Neuronal stem cell (in vitro differentiated cells): ENCODE data around the gene CDC14B.

Experiments
- DNase-seq: peaks from one replicate; pipeline ENCODE4 v3.0.0-alpha.2; 2013; ENCODE audit warnings: low spot score
- H2AFZ ChIP-seq: one replicate; pipeline ENCODE4 v1.6.1; 2013; ENCODE audit warnings: mild to moderate bottlenecking, low read length, inconsistent platforms
- H2AK5ac ChIP-seq: 2 replicates; pipeline ENCODE4 v1.6.1; 2013; ENCODE audit warnings: low read depth, mild to moderate bottlenecking, inconsistent platforms, low read length, moderate library complexity, mixed read lengths
- H2BK120ac ChIP-seq: 2 replicates; pipeline ENCODE4 v1.6.1; 2013; ENCODE audit warnings: low read depth, mild to moderate bottlenecking, inconsistent platforms, low read length, moderate library complexity, mixed read lengths
- H2BK12ac ChIP-seq: one replicate; pipeline ENCODE4 v1.6.1; 2013; ENCODE audit warnings: low read length, inconsistent platforms
- H2BK15ac ChIP-seq: 2 replicates; pipeline ENCODE4 v1.6.1; 2013; ENCODE audit warnings: mild to moderate bottlenecking, low read length, inconsistent platforms, mixed read lengths
- H2BK5ac ChIP-seq: one replicate; pipeline ENCODE4 v1.6.1; 2013; ENCODE audit warnings: inconsistent platforms, mild to moderate bottlenecking, low read length, moderate library complexity
- H3K14ac ChIP-seq: one replicate; pipeline ENCODE4 v1.6.1; 2013; ENCODE audit warnings: low read length, inconsistent platforms
- H3K18ac ChIP-seq: 2 replicates; pipeline ENCODE4 v1.6.1; 2013; ENCODE audit warnings: low read length, inconsistent platforms
- H3K23ac ChIP-seq: 2 replicates; pipeline ENCODE4 v1.6.1; 2013; ENCODE audit warnings: low read depth, mild to moderate bottlenecking, mixed read lengths, low read length, inconsistent platforms; ENCODE audit not compliant: poor library complexity
- H3K27ac ChIP-seq: replicated peaks from 3 replicates; pipeline ENCODE4 v1.5.1; 2013; ENCODE audit warnings: low read length, inconsistent platforms
- H3K27me3 ChIP-seq, 3 experiments: 2 replicates each; pipeline ENCODE4 v1.6.1; 2013; ENCODE audit warnings: low read length in 3 of 3, mild to moderate bottlenecking in 2 of 3, inconsistent platforms in 1 of 3, low read depth in 1 of 3, mixed read lengths in 1 of 3, moderate library complexity in 1 of 3; ENCODE audit not compliant: control insufficient read depth in 3 of 3, insufficient read depth in 3 of 3
- H3K36me3 ChIP-seq, 2 donors: replicated peaks in 1 of 2; 2 replicates each; pipeline ENCODE4 v1.6.1; 2013; ENCODE audit warnings: low read length in 2 of 2; ENCODE audit not compliant: control insufficient read depth in 2 of 2, insufficient read depth in 2 of 2
- H3K4ac ChIP-seq: 2 replicates; pipeline ENCODE4 v1.6.1; 2013; ENCODE audit warnings: inconsistent platforms, mild to moderate bottlenecking, low read length, moderate library complexity
- H3K4me1 ChIP-seq, 2 donors: 1 replicate in 1 of 2; 2 replicates in 1 of 2; pipeline ENCODE4 v1.6.1; 2013; ENCODE audit warnings: low read length in 2 of 2, low read depth in 1 of 2; ENCODE audit not compliant: control insufficient read depth in 2 of 2, insufficient read depth in 1 of 2
- H3K4me2 ChIP-seq: one replicate; pipeline ENCODE4 v1.6.1; 2013; ENCODE audit warnings: mild to moderate bottlenecking, low read length, inconsistent platforms; ENCODE audit not compliant: insufficient read depth, poor library complexity, severe bottlenecking
- H3K4me3 ChIP-seq, 2 donors: 2 replicates each; pipeline ENCODE4 v1.5.1; 2013; ENCODE audit warnings: low read length in 2 of 2, mild to moderate bottlenecking in 2 of 2, inconsistent platforms in 1 of 2, moderate library complexity in 1 of 2
- H3K79me1 ChIP-seq: one replicate; pipeline ENCODE4 v1.6.1; 2013; ENCODE audit warnings: low read depth, mild to moderate bottlenecking, inconsistent platforms, low read length, moderate library complexity
- H3K9ac ChIP-seq: one replicate; pipeline ENCODE4 v1.6.1; 2013; ENCODE audit warnings: mild to moderate bottlenecking, low read depth, low read length, inconsistent platforms; ENCODE audit not compliant: poor library complexity
- H3K9me3 ChIP-seq, 2 donors: replicated peaks in 1 of 2; 2 replicates each; pipeline versions ENCODE3 to v1.6.1; 2013; ENCODE audit warnings: low read length in 2 of 2, mild to moderate bottlenecking in 2 of 2, inconsistent platforms in 1 of 2, low read depth in 1 of 2, mixed read lengths in 1 of 2, moderate library complexity in 1 of 2; ENCODE audit not compliant: control insufficient read depth in 2 of 2, insufficient read depth in 1 of 2
- H4K8ac ChIP-seq: one replicate; pipeline ENCODE4 v1.6.1; 2013; ENCODE audit warnings: low read depth, mild to moderate bottlenecking, inconsistent platforms, low read length, moderate library complexity
- H4K91ac ChIP-seq: one replicate; pipeline ENCODE4 v1.6.1; 2013; ENCODE audit warnings: low read length, low read depth, mild to moderate bottlenecking, inconsistent platforms; ENCODE audit not compliant: poor library complexity
- WGBS, 2 donors: extraction: QIAGEN DNeasy Blood & Tissue Kit; methylation state at CpG; one replicate each; pipeline ENCODE4 v1.1.7; 2013; ENCODE audit warnings: missing lambda C conversion rate in 2 of 2, mixed read lengths in 1 of 2; ENCODE audit not compliant: insufficient read length in 2 of 2, insufficient replicate concordance in 1 of 2; ENCODE audit errors: extremely low coverage in 2 of 2; 5-methylcytosine and 5-hydroxymethylcytosine counted together

The CDC14B gene

DNA sequence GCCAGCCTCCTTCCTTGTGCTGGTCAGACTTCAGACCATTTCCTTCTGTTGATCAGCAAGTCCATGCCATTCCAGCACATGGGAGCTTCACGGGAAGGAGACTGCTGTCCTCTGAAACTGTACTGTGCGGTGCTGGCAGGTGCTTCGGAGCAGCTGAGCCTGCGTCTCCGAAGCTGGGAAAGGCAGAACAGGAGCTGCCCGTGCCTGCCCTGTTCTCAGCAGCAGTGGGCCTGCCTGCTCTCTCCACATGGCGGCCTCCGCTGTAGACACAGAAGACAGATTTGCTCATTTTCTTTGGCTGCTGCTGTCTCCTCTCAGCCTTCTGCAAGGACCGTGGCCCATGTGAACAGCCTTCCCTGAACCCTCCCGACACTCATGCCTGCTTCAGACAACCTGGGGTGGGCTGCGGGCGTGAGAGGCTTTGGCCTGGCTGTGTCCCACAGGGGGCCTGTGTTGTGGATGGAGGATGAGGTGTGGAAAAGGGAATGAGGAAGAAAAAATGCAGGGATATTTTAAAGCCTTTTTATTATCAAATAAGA, 126.6 kb downstream of the CDC14B start:
- Histone ChIP-seq H3K9me3 (peaks cover 0 to 1% of the 10 kb centered on the region in 2 donors), H3K27me3 (no peaks in the 10 kb centered on the region), H4K8ac (no peak overlapping the region), H4K91ac (no peak overlapping the region), H3K36me3 (peaks cover 25 to 60% of the 10 kb centered on the region in 2 donors), H2BK5ac (no peak overlapping the region), H2BK15ac (no peak overlapping the region), H3K14ac (peak overlapping the region; percentile 41), H2BK120ac (no peak overlapping the region), H2AK5ac (no peak overlapping the region), H3K79me1 (no peaks in the 10 kb centered on the region), H3K23ac (peak overlapping the region; percentile 68), H3K4ac (no peak overlapping the region), H2BK12ac (no peak overlapping the region), H3K4me3 (no peak overlapping the region), H3K9ac (peak overlapping the region; percentile 70), H2AFZ (no peak overlapping the region), H3K18ac (peak overlapping the region; percentile 8), H3K4me2 (no peak overlapping the region), H3K27ac (no peak overlapping the region), H3K4me1 (peaks cover 0 to 6% of the 10 kb centered on the region in 2 donors)
- WGBS, 2 donors, result no CpG with 5 or more reads among the region's 12 CpGs
- DNase-seq, result no peak

DNA sequence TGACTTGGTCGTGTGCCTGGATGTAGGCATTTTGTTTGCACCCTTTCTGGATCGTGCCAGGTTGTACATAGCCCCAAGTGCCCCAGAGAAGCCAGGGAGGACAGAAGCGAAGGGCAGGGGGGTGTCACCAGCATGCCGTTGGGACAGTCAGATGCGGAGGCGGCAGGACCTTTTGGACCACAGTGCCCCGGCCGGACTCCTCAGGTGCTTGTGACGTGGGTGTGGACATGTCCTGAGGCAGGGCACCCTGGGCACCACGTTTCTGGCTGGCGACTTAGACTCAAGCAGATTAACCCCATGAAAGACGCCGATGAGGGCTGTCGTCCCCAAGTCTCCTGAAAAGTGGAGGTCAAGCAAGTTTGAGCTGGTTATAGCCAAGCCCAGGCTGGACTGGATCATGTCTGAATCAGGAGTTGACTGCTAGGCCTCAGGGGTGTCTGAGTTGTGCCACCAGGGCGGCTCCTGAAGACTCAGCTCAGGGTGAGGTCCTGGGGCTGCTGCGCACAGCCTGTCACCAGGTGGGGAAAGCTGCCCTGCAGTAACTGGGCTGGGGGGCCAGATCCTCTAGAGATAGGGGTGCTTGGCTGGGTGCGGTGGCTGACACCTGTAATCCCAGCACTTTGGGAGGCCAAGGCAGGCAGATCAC, 127.6 kb downstream of the CDC14B start:
- peaks cover 27 to 70% of the 10 kb centered on the region in 2 donors for H3K36me3 ChIP-seq
- H2BK12ac ChIP-seq, result no peak overlapping the region
- H3K27me3 ChIP-seq, result no peaks in the 10 kb centered on the region
- H2BK120ac ChIP-seq, result no peak overlapping the region
- peak overlapping the region; percentile 87 for H3K14ac ChIP-seq
- no peak overlapping the region for H3K9ac ChIP-seq
- no peak overlapping the region for H3K27ac ChIP-seq
- no peak overlapping the region for H2AFZ ChIP-seq
- peak overlapping the region; percentile 28 for H3K23ac ChIP-seq
- no peak overlapping the region for H2AK5ac ChIP-seq
- no peak overlapping the region for H4K8ac ChIP-seq
- WGBS, 2 donors, result no CpG with 5 or more reads among the region's 17 CpGs
- H3K4ac ChIP-seq, result no peak overlapping the region
- no peak overlapping the region for H3K18ac ChIP-seq
- H3K4me1 ChIP-seq, result peaks cover 0 to 4% of the 10 kb centered on the region in 2 donors
- H2BK15ac ChIP-seq, result no peak overlapping the region
- no peak overlapping the region for H2BK5ac ChIP-seq
- no peak overlapping the region for H4K91ac ChIP-seq
- no peak overlapping the region for H3K4me2 ChIP-seq
- H3K79me1 ChIP-seq, result no peaks in the 10 kb centered on the region
- DNase-seq, result no peak
- H3K9me3 ChIP-seq, result peaks cover 0 to 1% of the 10 kb centered on the region in 2 donors
- H3K4me3 ChIP-seq, result no peak overlapping the region

DNA sequence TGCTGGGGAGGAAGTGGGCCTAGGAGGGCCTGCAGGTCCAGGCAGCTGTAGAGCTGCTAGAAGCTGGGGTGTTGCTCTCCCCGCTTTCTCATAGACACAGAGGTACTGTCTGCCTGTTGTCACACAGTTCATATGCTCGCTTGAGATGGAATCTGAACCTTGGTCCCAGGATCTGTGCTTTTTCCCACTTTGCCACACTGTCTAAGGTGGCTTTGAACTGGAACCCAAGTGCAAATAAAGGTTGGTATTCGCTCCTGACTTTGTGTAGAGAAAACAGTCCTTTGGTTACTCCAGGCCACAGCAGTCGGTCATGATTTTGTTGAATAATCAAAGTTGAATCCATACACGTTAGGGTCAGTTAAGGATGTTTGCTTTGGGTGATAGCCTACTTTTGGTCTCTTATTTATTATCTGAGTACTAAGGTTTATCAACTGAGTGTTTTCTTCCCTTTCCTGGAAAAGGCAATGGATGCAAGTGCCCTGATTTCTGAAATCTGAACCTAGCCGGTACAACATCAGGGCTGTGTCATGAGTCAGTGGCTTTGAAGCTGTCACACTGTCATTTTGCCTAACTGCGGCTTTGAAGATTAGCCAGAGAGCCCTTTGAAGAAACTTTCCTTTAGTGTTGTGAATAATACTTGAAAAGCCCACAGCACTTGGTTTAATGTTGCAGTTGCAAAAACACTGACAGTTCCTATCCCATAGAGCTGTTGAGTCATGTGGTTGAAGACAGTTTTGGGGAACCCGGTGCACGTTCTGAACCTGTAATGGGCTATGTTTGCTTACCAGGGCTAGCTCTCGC, 128.4 kb downstream of the CDC14B start:
- H3K9me3 ChIP-seq, result peaks cover 0 to 1% of the 10 kb centered on the region in 2 donors
- no peak overlapping the region for H3K4me3 ChIP-seq
- H2BK12ac ChIP-seq, result no peak overlapping the region
- DNase-seq, result no peak
- H3K36me3 ChIP-seq, result peaks cover 27 to 78% of the 10 kb centered on the region in 2 donors
- no peak overlapping the region for H2BK15ac ChIP-seq
- no peak overlapping the region for H4K8ac ChIP-seq
- H3K4me2 ChIP-seq, result no peak overlapping the region
- peak overlapping the region; percentile 87 for H3K14ac ChIP-seq
- no peak overlapping the region for H3K9ac ChIP-seq
- H4K91ac ChIP-seq, result no peak overlapping the region
- H3K27ac ChIP-seq, result no peak overlapping the region
- no peaks in the 10 kb centered on the region for H3K27me3 ChIP-seq
- H3K4me1 ChIP-seq, result peaks cover 0 to 4% of the 10 kb centered on the region in 2 donors
- H2AFZ ChIP-seq, result no peak overlapping the region
- no peak overlapping the region for H2BK120ac ChIP-seq
- no peaks in the 10 kb centered on the region for H3K79me1 ChIP-seq
- H3K23ac ChIP-seq, result peak overlapping the region; percentile 28
- WGBS, 2 donors, result no CpG with 5 or more reads among the region's 10 CpGs
- H3K18ac ChIP-seq, result no peak overlapping the region
- no peak overlapping the region for H3K4ac ChIP-seq
- H2AK5ac ChIP-seq, result no peak overlapping the region
- H2BK5ac ChIP-seq, result no peak overlapping the region

DNA sequence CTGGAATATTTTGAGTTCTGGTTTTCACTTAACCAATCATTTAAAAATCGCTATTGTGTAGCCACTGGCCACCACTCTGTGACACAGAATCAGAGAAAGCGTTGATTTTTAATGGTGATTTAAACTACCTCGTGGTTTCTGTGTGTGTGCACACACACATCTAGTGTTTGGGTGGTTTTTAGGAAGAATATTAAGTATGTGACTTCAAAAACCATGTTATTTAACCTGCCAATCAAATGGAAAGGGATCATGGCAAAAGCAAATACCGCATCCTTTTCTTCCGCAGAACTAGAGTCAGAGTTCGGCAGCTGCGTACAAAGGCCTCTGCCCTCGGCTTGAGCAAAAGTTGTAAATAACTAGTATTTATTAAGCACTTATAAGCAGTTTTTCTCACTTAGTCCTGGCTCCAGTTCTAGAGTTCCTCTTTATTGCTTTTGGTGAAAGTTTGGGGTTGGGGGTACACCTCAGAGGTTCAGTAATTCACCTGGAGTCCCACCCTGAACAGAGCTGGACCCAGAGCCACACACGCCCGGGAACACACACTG, 129.0 kb downstream of the CDC14B start:
- Histone ChIP-seq H3K27me3 (no peaks in the 10 kb centered on the region), H3K79me1 (no peaks in the 10 kb centered on the region), H2AFZ (no peak overlapping the region), H4K8ac (no peak overlapping the region), H2AK5ac (no peak overlapping the region), H3K9ac (no peak overlapping the region), H2BK12ac (no peak overlapping the region), H3K14ac (no peak overlapping the region), H3K18ac (no peak overlapping the region), H3K4ac (no peak overlapping the region), H3K23ac (no peak overlapping the region), H3K4me1 (peaks cover 0 to 4% of the 10 kb centered on the region in 2 donors), H3K4me3 (no peak overlapping the region), H3K9me3 (no peaks in the 10 kb centered on the region), H2BK5ac (no peak overlapping the region), H3K27ac (no peak overlapping the region), H2BK120ac (no peak overlapping the region), H2BK15ac (no peak overlapping the region), H3K4me2 (no peak overlapping the region), H4K91ac (no peak overlapping the region), H3K36me3 (peaks cover 24 to 78% of the 10 kb centered on the region in 2 donors)
- no peak for DNase-seq
- no CpG with 5 or more reads among the region's 10 CpGs for WGBS, 2 donors
